ENCODE results near the gene PDK4.

Gene PDK4

DNA sequence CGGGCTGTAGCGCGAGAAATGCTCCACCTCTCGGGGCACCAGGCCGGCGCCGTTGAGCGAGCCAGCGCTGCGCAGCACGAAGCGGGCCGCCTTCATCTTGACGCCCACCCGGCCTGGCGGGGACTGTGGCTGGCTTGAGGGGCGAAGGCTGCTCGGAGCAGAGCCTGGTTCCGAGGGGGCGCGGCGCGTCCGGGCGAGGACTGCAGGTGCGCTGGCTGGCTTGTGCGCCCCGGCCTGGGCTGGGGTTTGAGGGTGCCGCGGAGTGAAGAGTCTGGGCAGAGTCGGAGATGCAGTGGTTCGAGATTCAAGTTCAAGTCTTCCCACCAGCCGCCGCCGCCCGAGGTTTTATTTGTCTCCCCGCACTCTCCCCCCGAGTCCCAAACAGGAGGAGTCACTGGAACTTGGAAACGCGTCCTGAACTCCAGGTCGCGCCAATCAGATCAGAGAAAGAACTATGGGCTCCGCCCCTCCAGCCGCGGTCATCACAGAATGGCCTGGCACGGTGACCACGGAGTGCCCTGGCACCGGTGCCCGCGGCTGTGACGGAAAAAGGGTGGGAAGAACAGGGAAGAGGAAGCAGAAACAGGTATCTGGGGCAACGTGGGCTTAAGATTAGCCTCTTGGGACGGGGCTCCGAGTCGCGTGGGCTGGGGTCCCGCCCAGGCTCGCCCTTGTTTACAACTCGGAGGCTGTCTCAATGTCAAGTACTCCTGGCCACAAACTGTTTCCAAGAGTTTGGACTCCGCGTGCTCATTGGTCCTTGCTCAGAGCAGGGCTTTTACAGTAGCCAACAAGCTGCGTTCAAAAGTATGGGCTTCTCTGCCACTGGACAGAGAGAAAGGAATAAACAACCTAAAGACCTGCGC is at the start of gene PDK4:
TSS of gene PDK4 (minus strand) at position 319 of the 866 bp plus-strand sequence. CDS start at position 96, 223 bp downstream.
- DNase-seq (ENCODE audit: low spot score) = no peak

DNA sequence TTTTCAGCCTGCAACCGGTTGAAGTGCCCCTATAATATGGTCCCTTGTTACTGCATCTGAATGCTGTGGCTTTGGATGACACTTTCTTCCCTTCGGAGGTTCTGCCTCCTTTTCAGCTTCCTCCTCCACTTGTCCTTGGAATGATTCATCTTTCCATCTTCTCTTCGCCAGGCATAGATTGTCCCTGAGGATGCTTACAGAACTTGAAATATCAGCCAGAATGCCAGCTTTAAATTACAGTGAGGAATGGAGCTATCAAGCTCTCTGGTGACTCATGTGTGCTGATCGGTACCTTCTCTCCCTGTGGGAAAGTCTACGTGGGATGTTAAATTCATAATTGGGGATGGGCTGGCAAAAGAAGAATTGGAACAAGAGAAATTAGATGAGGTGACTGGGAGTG is 45.9 kb upstream of the PDK4 start:
- DNase-seq (ENCODE audit: low spot score) = no peak

DNA sequence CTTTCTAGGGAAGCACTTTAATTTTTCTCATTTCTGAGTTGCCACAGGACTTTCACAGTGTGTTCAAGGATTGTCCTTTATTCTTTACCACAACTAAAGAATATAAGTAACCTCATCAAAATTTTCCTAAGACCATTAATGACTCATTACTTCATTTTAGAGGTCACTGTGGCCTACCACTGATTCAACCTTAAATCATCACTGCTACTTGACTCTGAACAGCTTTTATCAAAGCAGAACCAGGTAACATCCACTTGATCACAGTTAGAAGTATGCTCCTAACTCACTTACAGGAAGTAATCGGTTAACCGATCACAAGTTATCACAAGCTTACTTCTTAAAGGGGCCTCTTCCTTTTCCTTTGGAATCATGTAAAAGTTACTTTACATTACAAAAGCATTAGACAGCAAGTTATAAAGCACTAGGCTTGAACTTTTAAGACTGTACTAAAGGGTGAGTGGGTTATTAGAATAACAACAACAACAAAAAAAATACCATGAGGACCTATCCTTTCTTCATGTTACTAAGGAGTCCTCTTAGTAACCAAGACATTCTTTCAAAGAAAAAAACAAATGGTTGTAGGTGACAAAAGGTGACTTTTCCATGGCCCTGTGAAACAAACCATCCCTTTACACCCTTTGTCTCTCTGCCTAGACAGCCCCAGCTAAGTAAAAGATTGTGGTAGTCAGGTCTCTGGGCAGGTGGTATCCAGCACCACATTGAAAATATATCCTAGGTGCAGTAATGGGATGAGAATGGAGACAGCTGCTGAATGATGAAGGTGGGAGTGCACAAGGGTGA is 40.0 kb upstream of the PDK4 start:
- no peak for DNase-seq (ENCODE audit: low spot score)

DNA sequence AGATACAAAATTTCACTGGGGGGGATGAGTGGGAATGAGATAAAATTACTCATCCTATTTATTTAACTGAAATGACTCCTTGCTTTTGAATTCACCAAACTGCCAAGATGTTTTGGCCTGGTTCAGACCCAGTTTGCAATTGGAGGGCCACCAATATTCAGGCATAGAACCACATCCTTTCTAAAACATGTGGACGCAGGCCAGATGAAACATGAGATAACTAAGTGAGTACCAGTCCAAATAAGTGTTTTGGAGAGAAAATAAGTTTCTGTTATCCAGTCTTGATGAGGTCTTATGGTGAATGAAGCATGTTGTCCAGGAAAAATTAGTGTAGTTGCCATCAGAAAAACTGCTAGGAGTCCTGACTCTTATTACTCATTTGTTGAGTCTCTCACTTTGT is 36.3 kb upstream of the PDK4 start:
- DNase-seq (ENCODE audit: low spot score) = no peak

DNA sequence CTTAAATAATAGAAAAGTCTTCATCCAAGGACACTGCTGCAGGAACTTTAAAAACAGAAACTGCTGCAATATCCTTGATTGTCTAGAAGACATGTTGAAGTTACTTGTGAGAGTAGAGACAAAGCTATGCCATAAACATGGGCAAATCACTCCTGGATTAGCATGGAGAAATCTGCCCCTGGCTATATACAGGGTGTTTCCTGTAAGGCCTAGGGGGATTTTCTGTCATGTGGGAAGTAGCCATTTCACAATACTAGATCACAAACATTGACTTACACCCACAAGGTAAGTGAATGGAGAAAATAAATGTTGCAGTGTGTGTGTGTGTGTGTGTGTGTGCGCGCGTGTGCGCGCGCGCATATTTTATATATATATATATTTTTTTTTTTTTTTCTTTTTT is 35.2 kb upstream of the PDK4 start:
- DNase-seq (ENCODE audit: low spot score) = no peak

DNA sequence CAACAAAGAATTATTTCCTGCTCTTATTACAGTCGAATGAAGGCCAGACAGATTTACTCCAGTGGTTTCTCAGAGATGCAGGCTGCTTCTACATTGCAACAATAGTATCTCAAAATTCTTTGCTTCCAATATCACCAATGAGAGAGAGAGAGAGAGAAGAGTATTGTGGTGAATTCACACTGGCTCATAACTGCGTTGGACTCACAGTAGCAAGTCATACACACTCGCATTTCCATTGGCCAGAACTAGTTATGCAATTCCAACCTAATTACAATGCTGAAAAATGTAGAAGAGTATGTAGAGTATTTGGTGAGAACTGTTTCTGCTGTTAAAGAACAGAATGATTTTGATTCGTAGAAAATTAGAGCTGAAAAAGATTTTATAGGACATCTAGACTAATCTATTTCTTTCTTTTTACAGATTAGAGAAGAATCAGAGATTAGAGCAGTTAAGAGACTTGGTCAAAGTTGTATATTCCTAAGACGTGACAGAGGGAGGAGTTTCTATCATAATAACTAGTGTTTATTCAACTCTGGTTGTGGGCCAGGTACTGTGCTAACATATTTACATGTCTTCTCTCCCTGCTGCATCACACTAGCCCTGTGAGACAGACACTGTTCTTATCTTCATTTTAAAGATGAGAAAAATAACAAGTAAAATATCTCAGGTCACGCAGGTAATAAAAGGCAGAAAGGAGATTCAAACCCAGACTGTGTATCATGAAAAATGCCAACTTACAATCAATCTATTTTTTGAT is 34.6 kb upstream of the PDK4 start:
- no peak for DNase-seq (ENCODE audit: low spot score)

DNA sequence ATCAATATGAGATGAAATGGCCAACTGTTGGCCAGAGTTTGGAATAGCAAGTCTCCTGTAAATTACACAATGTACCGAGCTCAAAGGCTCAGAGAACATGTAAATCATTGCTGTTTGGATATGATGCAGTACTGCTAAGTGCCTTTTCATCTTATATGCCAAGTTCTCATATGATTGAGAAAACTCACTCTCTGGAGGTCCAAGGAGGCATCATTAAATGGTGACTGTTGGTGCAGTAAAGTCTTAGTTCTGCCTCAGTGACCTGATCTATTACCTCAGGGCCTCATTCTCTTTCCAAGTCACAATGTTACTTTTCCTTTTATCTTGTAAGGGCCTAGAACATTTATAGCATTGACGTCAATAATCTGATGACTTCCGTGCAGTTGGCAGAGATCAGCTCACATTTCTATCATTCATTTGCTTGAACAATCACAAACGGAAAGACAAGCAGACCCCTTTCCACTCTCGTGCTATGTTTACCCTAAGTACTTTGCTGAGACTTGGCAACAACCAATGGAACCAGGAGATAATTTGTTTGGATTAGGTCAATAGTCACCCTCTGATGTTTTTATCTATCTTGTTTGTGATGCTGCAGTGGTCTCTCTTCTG is 32.6 kb upstream of the PDK4 start:
- no peak for DNase-seq (ENCODE audit: low spot score)

DNA sequence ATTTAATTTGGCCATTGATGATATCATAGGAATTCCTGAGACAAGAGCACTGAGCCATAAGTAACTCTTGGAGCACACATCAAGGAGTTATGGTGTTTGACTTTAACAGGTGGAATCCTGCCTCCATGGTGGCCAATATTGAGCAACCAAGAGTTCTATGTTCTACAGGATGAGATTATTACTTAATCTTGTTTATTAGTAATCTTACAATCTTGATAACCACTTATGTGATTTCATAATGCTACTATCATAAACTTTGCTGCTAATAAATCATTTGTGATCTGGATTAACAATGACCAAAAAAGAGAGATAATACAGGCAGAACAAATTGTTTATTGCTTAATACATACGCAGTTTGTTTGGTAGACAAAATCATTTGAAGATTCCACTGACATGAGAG is 27.5 kb upstream of the PDK4 start:
- no peak for DNase-seq (ENCODE audit: low spot score)

DNA sequence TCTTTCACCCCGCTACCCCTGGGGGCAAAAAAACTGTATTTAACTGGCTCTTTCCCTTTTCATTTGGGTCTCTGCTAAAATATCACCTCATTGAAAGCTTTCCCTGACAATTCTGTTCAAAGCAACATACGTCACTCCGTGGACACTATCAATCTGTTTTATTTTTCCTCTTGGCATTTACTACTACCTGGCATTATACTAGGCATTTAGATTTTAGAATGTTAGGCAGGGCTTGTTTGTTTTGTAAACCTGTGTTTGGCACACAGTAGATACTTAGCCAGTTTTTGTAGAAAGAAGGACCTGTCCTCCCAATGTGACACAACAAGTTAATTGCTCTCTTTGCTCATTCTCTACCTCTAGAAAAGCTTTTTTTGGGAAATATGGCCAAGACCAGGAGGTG is 26.5 kb upstream of the PDK4 start:
- no peak for DNase-seq (ENCODE audit: low spot score)

DNA sequence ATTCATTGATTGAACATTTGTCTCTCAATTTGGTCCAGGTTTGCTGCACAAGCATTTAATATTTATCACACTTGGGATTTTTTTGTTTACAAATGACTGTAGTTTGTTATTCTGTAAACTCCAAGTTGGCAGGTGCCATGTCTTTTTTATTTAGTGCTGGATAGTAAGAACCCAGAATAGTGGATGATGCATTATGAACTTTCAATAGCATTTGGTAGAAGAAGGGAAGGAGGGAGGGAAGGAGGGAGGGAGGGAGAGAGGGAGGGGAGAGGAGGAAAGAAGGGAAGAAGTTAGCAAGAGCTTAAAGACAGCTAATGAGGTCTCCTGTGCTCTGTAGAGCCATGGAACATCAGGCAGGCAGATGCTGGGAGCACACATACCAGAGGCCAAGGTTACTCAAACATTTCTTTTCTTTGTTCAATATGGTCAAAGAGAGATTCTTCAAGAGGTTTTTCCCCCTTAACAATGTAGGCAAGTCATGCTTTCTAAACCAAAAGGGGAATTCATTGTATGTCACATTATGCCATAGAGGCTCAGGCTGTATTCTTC is 25.8 kb upstream of the PDK4 start:
- DNase-seq (ENCODE audit: low spot score) = no peak

DNA sequence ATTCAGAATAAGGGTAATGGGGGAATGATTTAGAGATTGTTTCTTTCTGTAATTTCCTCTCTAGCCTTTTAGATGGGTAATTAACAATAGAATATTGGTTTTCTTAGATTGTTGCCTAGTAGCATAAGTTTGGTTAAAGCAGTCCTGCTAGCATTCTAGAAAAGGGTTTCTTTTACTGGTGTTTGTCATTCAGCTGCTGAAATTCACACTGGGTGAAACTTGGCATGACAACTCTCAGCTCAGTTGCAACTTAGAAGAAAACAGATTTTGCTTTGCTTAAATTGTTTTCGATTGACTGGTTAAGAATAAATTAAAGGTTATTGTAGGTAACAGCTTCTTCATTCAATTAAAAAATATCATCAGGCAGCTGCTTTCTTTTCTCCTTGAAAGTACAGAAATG is 25.1 kb upstream of the PDK4 start:
- no peak for DNase-seq (ENCODE audit: low spot score)

DNA sequence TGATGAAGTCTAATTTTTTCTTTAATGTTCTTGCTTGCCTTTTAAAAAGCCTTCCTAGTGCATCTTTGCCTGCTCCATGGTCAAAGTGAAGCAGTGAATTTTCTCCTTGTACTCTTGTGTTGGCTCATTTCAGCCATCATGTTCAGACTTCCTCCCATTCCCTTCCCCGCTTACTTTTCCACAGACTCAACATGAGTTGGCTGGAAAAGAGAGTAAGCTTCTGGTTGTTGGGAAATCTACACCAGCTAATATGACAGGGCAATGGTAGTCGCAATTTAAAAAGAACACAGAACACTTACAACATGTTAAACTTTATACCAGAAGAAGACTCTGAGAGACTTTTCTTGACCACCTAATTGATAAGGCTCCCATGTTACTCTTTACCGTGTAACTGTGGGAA is 24.3 kb upstream of the PDK4 start:
- DNase-seq (ENCODE audit: low spot score) = no peak

DNA sequence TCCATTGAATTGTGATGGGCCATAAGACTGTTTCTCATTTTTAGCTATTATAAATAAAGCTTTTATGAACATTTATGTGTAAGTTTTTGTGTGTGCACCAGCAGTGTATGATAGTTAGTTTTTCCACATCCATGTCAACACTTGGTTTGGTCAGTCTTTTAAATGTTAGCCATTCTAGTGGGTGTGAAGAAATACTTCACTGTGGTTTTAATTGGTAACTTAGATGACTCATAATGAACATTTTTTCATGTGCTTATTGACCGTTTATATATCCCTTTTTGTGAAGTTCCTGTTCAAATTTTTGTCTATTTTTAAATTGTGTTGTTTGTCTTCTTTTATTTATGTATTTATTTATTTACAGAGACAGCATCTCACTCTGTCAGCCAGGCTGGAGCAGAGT is 23.6 kb upstream of the PDK4 start:
- DNase-seq (ENCODE audit: low spot score) = no peak

DNA sequence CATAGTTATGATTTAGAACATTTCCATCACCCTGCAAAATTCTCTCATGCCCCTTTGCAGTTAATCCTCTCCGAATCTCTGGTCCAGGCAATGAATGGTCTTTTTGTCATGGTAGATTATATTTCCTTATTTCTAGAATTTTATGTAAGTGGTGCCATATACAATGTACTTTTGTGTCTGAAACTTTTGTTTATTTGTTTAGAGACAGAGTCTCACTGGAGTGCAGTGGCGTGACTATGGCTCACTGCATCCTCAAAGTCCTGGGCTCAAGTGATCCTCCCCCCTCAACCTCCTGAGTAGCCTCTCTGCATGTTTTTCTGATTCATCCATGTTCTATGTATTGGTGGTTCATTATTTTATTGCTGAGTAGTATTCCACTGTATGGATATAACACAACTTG is 23.2 kb upstream of the PDK4 start:
- DNase-seq (ENCODE audit: low spot score) = no peak

DNA sequence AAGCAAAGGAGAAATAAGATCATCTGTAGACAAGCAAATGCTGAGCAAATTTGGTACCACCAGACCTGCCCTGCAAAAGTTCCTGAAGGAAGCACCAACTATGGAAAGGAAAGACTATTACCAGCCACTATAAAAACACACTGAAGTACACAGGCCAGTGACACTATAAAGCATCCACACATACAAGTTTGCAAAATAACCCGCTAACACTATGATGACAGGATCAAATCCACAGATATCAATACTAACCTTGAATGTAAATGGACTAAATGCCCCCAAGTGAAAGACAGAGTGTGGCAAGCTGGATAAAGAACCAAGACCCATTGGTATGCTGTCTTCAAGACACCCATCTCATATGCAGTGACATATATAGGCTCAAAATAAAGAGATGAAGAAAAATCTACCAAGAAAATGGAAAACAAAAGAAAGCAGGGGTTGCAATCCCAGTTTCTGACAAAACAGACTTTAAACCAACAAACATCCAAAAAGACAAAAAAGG is 18.2 kb upstream of the PDK4 start:
- DNase-seq (ENCODE audit: low spot score) = no peak

DNA sequence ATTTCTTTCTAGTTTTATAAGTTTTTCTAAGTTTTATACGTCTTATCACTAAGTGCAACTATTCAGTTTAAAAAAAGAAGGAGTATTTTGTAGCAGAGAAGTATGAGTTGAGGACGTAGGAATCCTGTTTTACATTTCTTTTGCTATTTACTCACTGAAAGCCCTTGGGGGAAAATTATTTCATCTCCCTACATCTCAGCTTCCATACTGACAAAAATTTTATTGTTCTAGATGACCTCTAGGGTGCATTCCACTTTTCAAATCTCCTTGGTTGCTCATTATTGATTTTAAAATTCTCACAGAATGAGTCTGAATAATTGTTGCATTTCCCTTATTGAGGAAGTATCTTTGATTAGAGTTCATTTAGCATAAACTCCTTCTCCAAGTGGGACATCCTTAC is 14.9 kb upstream of the PDK4 start:
- DNase-seq (ENCODE audit: low spot score) = no peak

DNA sequence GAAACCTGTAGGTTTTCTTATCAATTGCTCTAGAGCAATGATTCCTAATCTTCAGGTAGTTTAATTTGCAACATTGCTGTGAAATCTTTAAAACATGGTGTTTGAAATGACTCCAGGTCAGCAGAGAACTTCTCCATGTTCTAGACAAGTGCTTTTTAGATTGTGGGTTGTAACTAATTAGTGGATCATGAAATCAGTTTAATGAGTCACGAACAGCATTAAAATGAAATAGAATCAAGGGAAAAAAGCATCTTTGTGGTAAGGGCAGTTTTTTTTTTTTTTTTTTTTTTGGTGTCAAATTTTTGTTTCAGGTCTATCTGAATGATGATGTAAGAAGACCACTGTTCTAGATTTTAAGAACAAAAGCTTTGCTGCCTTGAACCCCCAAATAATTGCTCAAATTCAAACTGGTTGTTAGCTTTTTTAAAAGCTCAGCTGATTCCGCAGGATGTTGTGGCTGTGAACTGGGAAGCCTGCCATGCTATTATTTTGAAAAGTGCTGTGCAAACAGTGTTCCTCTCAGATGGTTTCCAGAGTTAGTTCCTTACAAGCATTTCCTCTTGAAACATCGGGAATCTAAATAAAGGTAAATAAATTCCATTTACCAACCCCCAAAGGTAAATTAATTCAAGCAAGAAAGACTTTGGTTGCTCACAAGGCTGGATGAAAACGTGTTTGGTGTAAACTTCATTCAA is 13.1 kb upstream of the PDK4 start:
- DNase-seq (ENCODE audit: low spot score) = no peak

DNA sequence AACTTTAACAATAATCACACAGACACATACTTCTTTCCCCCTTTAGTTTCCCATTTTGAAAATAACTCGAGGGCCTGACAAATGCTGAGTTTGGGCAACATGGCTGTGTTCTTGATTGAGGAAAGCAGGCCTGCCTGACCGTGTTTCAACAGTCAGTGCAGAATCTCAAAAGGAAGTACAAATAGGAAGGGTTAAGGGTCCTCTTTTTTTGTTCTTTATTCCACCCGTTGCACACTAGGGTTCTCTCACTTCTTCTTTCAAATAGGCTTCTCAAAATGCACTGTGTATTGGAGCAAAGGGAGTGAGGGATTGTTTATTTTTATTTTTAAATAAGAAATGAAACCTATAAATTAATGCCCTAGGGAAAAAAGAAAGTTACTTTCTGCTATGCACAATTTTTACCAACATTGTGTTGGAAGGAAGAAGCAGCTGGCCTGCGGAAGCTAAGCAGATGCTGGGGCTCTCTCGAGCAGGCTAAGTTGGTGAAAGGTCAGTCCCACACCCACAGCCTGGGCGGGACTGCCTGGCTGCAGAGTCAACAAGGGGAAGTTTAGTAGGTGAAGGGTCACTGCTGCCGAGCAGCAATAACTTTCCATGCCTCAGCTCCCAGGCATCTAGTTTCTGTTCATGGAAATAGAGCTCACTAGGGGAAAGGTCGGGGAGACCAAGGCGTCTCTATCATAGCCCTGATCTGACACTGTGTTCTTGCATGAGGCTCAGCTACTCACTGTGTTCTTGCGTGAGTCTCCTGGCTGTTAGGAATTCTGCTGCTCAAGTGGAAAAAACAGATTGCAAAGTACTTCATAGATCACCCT is 12.2 kb upstream of the PDK4 start:
- DNase-seq (ENCODE audit: low spot score) = no peak

DNA sequence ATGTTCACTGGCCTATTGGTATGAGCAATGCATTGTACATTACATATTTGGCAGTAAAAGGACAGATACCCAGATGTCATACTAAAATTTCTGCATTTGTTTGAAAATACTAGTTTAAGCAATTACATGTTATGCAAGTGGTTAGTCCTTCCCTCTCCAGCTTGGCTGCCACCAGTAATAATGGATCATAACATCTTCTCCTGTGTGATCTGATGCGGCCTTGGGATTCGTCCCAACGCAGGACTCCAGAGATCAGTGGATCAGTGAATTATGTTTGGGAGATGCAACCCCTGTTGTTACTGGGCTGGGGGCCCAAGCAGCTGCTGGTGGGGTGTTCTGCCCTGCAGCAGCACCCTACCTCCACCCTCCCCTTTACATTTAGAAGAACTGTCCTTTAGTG is 11.2 kb upstream of the PDK4 start:
- DNase-seq (ENCODE audit: low spot score) = no peak

DNA sequence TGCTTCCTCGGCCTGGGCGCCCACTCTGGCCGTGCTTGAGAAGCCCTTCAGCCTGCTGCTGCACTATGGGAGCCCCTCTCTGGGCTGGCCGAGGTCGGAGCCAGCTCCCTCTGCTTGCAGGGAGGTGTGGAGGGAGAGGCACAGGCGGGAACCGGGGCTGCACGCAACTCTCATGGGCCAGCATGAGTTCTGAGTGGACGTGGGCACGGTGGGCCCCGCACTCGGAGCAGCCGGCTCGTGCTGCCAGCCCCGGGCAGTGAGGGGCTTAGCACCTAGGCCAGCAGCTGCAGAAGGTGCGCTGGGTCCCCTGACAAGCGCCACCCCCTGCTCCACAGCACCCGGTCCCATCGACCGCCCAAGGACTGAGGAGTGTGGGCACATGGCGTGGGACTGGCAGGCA is 9.0 kb upstream of the PDK4 start:
- no peak for DNase-seq (ENCODE audit: low spot score)

All from CD4-positive, alpha-beta T cell treated with Interleukin-15 for 4 hours (primary cell).